HG02852 (cell line): ENCODE measurements around the gene UBXN2A.
A peak's percentile ranks its signal among the peaks of the same experiment; 100 is the strongest.
"Not testable (repeated sequence)": the region's sequence is repeated elsewhere in the genome, so short reads cannot be mapped to it uniquely, and the experiment has no call there.

ENCODE experiments used
- ATAC-seq: cut with Tn5 transposase; IDR thresholded peaks from one replicate; pipeline ENCODE4 v1.9.1; 2021; ENCODE audit warnings: mild to moderate bottlenecking, moderate library complexity; ENCODE audit not compliant: unreplicated experiment

The UBXN2A gene

DNA sequence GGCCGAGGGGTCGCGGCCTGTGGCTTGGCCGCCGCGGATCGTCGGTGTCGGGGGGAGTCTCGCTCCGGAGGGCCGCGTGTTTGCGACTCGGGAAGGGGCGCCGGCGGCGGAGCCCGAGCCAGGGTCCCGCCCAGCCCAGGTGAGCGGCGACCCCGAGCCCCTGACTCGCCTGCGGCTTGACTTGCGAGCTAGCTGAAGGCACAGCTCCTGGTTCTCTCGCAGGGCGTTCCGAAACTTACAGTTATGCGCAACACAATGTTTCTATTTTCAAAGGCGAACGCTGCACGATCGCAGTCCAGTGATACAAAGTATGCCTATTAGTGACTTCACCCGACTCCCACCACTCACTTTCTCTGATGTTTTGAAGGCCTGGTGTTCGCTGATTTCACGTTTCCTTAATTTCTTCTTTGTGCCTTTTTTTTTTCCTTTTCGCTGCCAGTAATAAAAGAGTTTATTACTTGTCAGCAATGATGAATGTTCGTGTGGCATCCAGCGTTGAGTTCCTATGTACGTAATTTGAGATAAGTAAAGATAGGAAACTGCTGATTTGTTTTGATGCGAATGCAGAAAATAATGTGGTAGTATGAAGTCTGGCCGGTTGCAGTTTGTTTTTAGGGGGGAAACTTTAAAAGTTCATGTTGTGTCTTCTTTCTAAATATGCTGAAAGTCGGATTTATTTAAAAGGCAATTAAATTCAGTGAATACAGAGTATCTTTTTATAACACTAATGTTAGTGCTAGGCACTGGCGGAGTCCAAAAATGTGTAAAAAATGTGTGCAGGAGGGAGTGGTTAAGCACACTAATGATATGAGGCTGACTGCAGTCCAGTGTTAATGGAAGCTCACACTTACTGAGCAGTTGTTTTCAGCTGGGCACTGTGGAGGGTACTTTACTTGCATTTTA is 706 bp downstream of the UBXN2A start:
- ATAC-seq = peak; percentile 67

- ATAC-seq = no peak
Observed at GRCh38 chr2:23941644-23942043, 1.4 kb downstream of the UBXN2A start.

DNA sequence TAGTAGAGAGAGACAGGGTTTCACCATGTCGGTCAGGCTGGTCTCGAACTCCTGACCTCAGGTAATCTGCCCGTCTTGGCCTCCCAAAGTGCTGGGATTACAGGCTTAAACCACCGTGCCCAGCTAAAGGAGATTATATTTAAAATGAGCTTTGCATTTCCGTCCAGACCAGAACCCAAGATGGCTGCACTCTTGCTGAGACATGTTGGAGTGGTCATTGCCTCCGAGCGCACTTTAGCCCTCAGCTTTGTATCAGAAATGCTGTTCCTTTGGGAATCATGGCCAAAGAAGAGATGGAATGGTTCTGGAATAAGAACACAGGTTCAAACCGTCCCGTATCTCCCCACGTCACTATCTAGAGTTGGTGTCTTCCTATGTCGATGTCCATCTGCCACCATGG is 3.4 kb downstream of the UBXN2A start:
- no peak for ATAC-seq

DNA sequence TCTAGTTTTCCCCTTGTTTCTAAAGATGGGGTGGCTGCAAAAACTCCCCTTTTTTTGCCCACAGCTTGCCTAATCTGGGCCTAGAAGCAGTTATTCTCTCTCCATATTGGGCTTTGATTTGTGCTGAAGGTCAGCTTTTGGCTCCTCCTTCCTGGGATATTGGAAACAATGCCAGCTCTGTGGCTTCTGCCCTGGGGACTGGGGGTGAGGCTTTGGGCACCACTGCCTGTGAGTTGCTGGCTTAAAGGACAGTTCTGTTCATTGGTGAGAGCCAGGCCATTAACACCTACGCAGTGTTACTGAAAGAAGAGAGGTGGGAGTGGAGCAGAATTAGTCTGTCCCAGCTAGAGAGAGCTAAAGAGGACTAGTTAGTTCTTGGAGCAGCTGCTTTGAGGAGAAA is 4.3 kb downstream of the UBXN2A start:
- ATAC-seq = no peak

GRCh38 chr2:23944976-23945375 is 4.7 kb downstream of the UBXN2A start:
- no peak for ATAC-seq

- ATAC-seq = no peak
Observed at GRCh38 chr2:23947350-23947749, 7.1 kb downstream of the UBXN2A start.

DNA sequence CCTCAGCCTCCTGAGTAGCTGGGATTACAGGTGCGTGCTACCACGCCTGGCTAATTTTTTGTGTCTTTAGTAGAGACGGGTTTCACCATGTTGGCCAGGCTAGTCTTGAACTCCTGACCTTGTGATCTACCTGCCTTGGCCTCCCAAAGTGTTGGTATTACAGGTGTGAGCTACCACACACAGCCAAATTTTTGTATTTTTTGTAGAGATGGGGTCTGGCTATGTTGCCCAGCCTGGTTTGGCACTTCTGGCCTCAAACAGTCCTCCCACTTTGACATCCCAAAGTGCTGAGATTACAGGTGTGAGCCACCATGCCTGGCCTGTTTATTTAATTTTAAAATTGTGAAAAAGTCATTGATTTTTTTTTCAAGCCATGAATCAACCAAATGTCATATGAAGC is 12.3 kb downstream of the UBXN2A start:
- not testable (repeated sequence) for ATAC-seq

DNA sequence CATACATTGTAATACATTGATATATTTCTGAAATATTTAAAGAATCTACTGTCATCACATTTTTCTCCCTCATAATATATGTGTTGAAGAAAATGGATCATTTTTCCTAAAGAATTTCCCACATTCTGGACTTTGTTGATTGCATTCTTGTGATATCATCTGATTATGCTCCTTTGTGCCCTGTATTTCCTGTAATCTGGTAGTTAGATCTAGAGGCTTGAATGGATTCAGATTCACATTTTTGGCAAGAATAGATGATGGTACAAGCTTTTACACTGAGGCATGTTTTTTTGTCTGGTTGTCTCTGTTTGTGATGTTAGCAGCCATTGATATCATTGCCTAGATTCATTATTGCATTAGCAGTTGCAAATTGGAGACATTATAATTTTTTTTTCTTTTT is 13.4 kb downstream of the UBXN2A start:
- no peak for ATAC-seq

GRCh38 chr2:23954325-23955014 is 14.2 kb downstream of the UBXN2A start:
- no peak for ATAC-seq

GRCh38 chr2:23967846-23968245 is 27.6 kb downstream of the UBXN2A start:
- no peak for ATAC-seq

DNA sequence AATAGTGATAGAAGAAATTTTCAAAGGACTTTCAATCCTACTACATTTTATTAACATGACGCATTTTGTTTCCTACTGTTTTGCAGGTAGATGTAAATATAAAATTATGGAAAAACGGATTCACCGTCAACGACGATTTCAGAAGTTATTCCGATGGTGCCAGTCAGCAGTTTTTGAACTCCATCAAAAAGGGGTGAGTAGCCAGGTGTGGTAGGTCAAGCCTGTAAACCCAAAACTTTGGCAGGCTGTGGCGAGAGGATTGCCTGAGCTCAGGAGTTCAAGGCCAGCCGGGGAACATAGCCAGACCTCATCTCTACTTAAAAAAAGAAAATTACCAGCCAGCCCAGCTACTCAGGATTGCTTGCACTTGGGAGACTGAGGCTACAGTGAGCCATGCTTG is 36.6 kb downstream of the UBXN2A start:
- ATAC-seq = no peak

DNA sequence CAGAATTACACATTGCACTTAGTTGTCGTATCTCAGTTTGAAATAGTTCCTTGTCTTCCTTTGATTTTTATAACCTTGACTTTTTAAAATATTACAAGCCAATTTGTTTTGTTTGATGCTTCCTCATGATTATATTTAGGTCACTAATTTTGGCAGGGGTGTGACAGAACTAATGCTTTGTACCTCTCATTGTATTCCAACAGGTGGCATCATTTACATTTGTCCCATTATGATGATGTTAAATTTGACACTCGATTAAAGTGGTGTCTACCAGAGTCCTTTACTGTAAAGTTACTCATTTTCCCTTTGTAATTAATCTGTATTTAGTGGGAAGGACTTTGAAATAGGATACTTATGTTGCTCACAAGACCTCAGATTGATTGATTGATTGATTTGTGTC is 48.1 kb downstream of the UBXN2A start:
- ATAC-seq = no peak

- no peak for ATAC-seq
Observed at GRCh38 chr2:23992931-23993330, 52.7 kb downstream of the UBXN2A start.

DNA sequence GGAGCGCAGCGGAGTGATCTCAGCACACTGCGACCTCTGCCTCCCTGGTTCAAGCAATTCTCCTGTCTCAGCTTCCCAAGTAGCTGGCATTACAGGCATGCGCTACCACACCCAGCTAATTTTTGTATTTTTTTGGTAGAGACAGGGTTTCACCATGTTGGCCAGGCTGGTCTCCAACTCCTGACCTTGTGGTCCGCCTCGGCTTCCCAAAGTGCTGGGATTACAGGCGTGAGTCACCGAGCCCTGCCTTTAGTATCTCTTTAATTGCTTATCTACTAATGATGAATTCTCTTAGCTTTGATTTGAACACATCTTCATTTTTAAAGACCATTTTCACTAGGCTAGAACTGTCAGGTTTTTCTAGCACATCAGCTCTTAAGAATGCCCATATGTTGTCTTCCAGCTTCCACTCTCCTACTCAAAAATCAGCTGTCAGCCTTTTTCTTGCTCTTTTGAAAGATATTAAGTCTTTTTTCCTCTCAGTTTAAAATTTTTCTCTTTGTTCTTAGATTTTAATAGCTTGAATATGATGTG is 53.5 kb downstream of the UBXN2A start:
- no peak for ATAC-seq

- no peak for ATAC-seq
Observed at GRCh38 chr2:23994567-23994966, 54.3 kb downstream of the UBXN2A start.

GRCh38 chr2:24007693-24008092 is 67.4 kb downstream of the UBXN2A start:
- no peak for ATAC-seq

DNA sequence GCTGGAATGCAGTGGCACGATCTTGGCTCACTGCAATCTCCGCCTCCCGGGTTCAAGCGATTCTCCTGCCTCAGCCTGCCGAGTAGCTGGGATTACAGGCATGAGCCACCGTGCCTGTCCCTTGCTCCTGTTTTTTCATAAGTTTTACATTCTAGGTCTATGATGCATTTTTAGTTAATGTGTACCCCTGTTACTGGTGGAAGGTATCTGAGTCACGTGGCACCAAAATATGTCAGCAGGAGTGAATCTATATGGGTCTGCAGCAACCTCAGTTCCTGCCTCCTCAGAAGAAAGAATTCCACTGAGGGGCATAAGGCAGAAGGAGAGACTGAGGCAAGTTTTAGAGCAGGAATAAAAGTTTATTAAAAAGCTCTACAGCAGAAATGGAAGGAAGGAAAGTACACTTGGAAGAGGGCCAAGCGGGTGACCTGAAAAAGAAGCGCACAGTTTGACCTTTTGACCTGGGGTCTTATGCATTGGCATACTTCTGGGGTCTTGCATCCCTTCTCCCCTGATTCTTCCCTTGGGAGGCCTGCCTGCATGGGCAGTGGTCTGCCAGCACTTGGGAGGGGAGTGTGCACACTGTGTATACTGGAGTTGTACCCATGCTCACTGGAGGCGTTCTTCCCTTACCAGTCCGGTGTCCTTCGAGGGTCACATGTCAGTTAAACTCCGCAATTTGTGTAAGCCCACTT is 68.6 kb downstream of the UBXN2A start:
- no peak for ATAC-seq

GRCh38 chr2:24009367-24009679 is 69.1 kb downstream of the UBXN2A start:
- no peak for ATAC-seq

- ATAC-seq = no peak
Observed at GRCh38 chr2:24009680-24010476, 69.6 kb downstream of the UBXN2A start, which contains the start of gene MFSD2B. TSS of gene MFSD2B (plus strand) at chr2:24010085. CDS start at chr2:24010097, 12 bp downstream.

DNA sequence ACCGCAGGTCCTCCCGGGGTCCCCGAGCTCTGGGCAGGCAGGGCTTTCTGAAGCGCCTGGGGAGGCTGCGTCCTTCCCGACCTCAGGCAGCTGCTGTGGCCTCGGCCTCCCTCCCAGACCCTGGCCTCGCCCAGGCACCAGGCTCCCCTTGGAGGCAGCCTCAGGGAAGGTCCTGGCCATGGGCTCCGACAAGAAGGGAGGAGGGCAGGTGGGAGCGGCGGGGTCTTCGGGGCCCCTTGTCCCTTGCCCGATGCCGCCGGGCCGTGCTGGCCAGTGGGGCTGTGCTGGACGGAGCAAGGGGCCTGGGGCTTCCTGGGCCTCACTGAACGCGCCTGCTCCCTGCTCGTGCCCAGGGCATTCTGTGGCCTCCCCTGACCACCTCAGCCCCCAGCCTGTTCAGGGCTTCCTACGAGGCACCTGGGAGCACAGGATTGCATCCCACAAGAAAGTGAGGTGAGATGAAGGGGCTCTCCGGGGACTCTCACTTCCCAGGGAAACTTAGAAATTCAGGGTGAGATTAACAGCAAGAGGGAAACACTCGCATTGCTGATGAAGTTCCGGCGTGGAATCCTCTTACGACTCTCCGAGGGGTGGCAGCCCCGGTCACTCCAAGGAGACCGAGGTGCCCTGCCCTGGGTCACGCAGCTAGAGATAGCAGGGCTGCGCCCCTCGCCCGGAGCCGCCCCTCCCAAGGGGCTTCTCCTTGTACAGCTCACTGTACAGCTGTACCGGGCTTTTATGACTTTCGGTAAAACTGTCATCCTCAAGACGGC is 70.4 kb downstream of the UBXN2A start:
- no peak for ATAC-seq
